Femur (tissue), 1 donor: ENCODE measurements around the gene UBTD1.
"Not testable (repeated sequence)": the region's sequence is repeated elsewhere in the genome, so short reads cannot be mapped to it uniquely, and the experiment has no call there.

Source experiments
- DNase-seq: peaks from one replicate; pipeline ENCODE4 v3.0.0-alpha.2; 2017

The UBTD1 gene

DNA sequence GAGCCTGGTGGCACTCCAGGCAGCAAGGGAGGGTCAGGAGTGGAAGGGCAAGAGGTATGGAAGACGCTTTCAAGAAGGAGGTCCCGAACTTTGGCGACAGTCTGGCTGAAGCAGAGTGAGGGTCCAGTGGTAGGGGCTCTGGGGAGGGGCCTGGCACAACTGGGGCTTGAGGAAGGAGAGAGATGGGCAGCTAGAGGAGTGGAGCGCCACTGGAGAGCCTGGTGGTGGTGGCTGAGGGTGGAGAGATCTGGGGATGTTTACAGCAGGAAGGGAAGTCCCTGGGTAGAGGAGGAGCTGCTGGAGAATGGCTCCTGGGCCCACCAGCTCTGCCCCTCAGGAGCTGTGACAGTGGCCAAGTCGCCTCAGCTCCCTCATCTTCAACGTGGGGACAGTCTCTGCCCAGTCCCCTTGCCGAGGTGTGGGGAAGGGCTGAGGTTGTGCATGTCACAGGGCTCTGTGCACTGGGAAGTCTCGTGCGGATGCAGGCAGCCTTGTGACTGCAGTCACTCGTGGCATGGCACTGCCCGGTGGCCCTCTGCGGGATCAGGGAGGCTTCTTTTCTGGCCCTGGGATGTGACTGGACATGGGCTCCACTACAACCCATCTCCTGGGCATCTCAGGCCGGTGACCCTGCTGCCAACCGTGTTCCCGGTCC is 18.5 kb downstream of the UBTD1 start:
- no peak for DNase-seq

DNA sequence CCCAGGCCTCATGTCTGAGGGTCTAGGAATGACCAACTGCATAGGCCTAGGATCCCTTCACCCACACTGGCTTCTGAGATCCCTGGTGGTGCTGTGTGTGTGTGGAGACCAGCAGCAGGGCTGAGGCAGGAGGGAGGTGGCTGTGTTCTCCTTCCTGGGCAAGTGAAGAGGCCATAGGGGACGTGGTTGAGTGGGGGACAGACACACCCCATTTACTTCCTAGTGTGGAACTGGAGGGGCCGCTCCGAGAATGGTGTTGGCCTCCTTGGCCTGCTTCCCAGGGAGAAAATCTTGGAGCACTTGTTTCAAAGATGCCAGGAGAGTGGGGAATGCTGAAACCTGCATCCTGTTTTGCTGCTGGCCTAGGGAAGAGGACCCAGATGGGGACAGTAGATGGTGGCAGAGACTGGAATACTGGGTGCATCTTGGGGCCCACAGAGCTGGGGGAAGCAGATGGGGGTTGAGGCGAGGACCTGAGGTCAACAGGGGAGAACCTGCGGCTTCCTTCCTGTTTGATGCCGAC is 19.1 kb downstream of the UBTD1 start:
- no peak for DNase-seq

DNA sequence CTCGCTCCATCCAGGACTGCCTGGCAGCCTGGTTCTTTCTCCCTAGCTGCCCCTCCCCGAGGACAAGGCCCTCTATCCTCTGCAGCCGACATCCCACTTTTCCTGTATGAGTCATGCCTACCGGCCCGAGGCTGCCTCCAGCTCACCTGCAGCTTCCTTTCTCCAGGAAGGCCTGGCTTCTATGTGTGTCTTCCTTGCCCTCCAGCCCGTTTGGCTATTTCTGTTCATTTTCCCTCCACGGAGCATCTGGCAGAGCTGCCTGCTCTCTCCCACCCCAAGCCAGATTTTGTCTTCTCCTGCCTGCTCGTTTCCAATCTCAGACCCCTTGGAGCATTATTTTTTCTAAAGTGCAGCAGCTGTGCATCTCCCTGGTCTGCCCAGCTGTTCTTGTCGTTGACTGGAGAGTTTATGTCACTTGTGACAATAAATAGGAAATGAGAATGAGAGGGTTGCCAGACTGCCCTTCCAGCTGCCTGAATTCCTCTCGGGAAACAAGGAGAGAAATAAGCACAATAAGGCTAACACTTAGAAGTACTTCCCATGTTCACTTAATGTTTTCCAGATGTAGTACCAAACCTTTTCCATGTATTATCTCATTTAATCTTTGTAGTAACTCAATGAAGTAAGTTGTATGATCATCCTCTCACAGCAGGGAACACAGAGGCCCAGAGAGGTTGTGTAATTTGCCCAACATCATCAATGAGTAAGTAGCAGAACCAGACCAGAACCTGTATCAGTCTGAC is 19.7 kb downstream of the UBTD1 start:
- DNase-seq = peak; percentile 69

DNA sequence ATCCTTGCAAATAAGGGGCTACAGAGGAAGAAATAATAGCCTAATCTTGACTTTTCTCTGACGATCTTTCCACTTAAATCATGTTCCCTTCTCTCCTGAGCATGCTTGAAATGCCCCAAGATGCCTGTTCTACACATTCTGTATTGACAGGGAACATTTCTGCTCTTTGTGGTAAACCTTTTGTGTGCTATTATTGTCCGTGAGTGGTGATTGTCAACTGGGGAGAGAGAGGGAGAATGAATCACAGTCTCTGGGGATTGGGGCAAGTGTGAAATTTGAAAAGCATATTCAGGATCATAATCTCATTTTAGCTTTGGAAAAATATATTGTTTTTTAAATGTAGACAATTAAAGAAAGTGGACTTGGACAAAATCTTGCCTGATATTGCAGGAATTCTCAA is 20.6 kb downstream of the UBTD1 start:
- DNase-seq = no peak

DNA sequence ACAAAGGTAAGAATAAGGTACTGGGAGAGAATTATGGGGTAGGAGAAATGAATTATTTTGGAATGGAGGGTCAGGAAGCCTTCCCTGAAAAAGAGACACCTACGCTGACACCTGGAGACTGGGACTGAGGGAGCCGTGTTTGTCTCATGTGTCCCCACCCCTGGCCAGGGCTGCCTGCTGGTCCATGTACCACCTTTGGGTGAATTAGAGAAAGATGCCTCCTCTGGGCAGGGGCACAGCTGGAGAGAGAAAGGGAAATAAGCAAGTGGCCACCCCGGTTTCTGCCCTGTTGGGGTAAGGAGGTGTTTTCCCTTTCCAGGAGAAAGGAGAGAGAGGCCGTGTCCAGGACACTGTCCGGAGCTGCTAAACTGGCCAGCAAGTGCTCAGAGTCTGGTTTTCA is 21.8 kb downstream of the UBTD1 start:
- no peak for DNase-seq

DNA sequence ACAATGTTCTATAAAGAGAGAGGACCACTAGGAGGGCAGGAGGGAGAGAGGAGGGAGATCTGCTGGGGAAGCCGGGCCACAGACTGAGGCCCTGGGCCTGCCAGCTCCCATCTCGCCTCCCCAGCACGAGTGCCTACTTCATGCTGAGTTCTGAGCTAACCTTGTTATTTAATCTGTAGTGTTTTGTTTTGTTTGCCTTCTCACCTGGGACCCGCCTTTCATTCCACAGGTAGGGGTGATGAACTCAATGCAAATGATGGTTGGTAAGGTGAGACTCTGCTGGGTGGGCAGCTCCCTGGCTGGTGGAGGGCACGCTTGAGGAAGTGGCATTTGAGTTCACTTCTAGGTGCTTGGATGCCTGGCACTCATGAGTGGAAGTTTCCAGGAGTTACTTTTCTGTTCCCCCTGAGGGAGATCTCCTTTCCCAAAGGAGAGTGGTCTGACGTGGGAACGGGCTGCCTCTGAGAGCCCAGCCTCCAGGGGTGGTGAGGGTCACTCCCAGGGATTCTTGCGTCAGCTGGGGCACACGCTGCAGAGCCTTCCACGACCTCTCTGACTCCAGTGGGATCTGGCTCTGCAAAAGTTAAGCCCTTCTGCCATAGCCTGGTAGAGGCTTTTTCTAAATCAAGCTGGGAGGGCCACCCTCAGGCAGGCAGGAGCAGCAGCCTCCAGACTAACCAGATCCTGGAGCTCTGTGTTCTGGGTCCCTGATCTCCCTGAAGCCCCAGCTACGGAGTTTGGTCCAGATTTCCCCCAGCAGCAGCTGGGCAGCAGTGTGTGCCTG is 22.4 kb downstream of the UBTD1 start:
- no peak for DNase-seq

- no peak for DNase-seq
Measured at GRCh38 chr10:97522071-97522470, 23.3 kb downstream of the UBTD1 start.

GRCh38 chr10:97522937-97523336 is 24.2 kb downstream of the UBTD1 start:
- DNase-seq = no peak

GRCh38 chr10:97525086-97525485 is 26.4 kb downstream of the UBTD1 start:
- DNase-seq = no peak

DNA sequence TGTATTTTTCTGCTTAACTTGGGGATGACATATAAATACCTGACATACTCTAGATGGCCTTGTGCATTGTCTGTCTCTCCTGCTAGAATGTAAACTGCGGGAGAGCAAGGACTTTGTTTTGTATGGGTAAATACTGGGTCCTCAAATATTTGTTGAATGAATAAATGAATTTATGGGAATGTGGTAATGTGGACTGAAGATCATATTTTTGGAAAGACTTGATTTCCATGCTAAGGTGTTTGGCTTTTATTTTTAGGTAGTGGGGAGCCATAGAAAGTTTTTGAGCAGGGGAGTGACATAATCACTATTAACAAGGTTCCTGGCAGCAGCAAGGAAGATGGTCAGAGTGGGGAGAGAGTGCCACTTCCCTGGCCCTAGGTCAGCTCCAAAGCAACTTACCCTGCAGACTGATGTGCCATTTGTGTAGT is 27.0 kb downstream of the UBTD1 start:
- no peak for DNase-seq

DNA sequence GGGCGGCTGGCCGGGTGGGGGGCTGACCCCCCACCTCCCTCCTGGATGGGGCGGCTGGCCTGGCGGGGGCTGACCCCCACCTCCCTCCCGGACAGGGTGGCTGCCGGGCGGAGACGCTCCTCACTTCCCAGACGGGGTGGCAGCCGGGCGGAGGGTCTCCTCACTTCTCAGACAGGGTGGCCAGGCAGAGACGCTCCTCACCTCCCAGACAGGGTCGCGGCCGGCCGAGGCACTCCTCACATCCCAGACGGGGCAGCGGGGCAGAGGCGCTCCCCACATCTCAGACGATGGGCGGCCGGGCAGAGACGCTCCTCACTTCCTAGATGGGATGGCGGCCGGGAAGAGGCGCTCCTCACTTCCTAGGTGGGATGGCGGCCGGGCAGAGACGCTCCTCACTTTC is 30.2 kb downstream of the UBTD1 start:
- DNase-seq = not testable (repeated sequence)

- no peak for DNase-seq
Measured at GRCh38 chr10:97529685-97530465, 31.2 kb downstream of the UBTD1 start.

- no peak for DNase-seq
Measured at GRCh38 chr10:97531401-97531986, 32.8 kb downstream of the UBTD1 start.

DNA sequence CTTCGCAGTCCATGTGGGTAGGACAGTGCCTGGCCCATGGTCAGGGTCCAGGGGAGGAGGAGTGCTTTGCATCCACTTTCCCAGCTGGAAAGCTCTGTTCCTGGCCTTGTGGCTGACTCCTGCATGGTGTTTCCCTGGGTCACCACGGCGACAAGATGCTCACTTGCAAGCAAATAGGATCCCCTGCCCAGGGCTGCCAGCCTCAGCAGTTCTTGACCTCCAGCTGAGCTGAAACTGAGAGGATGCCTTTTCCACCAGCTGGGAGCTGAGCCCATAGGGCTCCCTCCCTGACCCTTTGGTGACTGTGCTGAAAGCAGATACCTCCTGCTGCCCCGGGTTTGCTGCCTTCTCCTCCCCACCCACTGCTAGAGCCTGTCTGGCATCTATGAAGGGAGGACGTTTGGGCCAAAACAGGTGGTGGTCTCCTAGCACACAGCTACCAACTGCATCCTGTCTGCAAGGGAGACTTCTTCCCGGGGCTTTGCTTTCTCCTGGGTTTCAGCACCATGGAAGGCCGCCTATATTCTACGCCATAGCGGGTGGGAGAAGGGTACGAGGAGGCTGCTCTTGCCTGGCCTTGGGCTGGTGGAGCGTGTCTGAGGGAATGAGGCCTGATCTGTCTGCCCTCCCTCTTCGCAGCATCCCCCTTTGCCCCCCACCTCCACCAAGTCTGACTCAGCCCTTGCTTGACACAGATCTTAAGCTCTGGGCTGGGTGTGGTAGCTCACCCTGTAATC is 34.4 kb downstream of the UBTD1 start:
- DNase-seq = peak; percentile 66

DNA sequence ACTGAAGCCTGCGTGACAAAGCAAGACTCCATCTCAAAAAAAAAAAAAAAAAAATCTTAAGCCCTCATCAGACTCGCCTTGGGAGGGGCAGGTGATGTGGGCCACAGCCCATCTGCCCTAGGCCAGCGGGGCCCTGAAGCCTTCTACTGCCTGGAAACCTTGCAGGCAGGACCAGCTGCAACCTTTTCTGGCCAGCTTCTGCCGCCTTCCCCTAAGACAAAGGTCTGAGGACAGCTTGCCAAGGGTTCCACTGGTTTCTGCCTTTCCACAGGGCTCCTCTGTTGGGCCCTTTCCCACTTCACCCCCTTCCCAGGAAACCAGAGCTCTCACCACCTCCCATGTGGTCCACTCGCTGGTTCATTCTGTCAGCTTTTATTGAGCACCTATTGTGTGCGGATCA is 35.2 kb downstream of the UBTD1 start:
- DNase-seq = no peak

DNA sequence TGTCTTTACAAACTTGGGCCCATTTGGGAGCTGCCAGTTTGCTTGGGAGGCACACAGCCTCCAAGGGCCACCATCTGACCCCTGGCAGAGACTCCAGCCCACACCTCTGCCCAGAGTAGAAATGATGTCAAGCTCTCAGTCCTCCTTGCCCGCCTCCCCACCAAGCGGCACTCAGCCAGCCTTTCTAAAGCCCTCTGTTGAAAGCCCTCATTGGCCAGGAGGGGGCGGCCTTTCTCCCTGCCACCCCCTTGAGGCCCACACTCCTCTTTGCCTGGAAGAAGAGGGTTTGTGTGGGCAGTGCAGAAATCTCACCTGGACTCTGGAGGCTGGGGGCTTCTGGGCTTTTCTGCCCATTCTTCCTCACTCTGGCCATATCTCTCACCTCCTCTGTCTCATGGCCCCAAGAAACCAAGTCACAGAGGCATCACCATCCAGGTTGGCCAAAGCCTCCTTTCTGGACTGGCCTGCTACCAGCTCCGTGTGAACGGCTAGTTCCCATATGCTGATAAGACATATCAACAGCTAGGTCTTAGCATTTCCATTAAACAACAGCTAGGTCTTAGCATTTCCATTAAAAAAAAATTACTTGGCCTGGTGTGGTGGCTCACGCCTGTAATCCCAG is 36.1 kb downstream of the UBTD1 start:
- no peak for DNase-seq

GRCh38 chr10:97537186-97537869 is 38.6 kb downstream of the UBTD1 start:
- DNase-seq = no peak

- DNase-seq = no peak
Measured at GRCh38 chr10:97538411-97538810, 39.7 kb downstream of the UBTD1 start.

GRCh38 chr10:97538839-97539238 is 40.1 kb downstream of the UBTD1 start:
- no peak for DNase-seq

- peak; percentile 59 for DNase-seq
Measured at GRCh38 chr10:97539523-97540200, 40.9 kb downstream of the UBTD1 start.
